ENCODE results near the gene LCORL. TPM values are rescaled to one million over a fixed set of nuclear protein-coding genes. Genes with fewer than 3 reads are reported as not detected.

Gene LCORL
- total RNA-seq, 2 donors from 2014 or later, result 7.8 to 9.9 TPM

DNA sequence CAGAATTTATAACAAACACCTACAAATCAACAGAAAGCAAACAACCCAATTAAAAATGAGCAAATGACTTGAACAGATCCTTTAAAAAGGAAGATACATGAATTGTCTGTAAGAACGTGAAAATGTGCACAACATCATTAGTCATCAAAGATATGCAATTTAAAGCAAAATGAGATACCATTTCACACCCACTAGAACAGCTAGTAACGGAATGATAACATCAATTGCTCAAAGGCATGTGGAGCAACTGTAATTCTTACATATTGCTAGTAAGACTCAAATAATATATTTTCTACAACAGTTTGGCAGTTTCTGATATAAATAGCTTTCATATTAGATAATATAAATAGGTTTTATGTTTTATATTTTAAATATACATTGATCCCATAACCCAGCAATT, 82.5 kb downstream of the LCORL start:
- Histone ChIP-seq H3K36me3 (replicated peaks in 1 of 2; ENCODE audit: insufficient read depth in 1 of 2, low read depth in 2 of 2) (peaks cover 0 to 2% of the 10 kb centered on the region in 2 donors), H3K9me3 (no peaks in the 10 kb centered on the region), H3K4me3 (no peak overlapping the region), H3K27ac (no peak overlapping the region), H3K27me3 (no peaks in the 10 kb centered on the region), H3K4me1 (no peaks in the 10 kb centered on the region)
- intact Hi-C loops (cut with DNase I), result no loop called here
- 83 to 88% methylated on average over 2 of the region's 2 CpGs for WGBS, 2 donors
- TF ChIP-seq POLR2A (IDR thresholded peaks at IDR 0.05), result no peak
- TF ChIP-seq, protein P1, sequence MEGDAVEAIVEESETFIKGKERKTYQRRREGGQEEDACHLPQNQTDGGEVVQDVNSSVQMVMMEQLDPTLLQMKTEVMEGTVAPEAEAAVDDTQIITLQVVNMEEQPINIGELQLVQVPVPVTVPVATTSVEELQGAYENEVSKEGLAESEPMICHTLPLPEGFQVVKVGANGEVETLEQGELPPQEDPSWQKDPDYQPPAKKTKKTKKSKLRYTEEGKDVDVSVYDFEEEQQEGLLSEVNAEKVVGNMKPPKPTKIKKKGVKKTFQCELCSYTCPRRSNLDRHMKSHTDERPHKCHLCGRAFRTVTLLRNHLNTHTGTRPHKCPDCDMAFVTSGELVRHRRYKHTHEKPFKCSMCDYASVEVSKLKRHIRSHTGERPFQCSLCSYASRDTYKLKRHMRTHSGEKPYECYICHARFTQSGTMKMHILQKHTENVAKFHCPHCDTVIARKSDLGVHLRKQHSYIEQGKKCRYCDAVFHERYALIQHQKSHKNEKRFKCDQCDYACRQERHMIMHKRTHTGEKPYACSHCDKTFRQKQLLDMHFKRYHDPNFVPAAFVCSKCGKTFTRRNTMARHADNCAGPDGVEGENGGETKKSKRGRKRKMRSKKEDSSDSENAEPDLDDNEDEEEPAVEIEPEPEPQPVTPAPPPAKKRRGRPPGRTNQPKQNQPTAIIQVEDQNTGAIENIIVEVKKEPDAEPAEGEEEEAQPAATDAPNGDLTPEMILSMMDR (IDR thresholded peaks at IDR 0.05), result no peak
- ATAC-seq (no peak), DNase-seq (no peak)

GRCh38 chr4:17934286-17934685, 87.3 kb downstream of the LCORL start:
- DNase-seq (no peak), ATAC-seq (no peak)
- no peak for TF ChIP-seq POLR2A (IDR thresholded peaks at IDR 0.05)
- TF ChIP-seq, protein P1 (IDR thresholded peaks at IDR 0.05), result peak in 1 of 7 experiments; percentile 11
- H3K4me1 ChIP-seq, result no peaks in the 10 kb centered on the region
- H3K27me3 ChIP-seq, result no peaks in the 10 kb centered on the region
- H3K4me3 ChIP-seq, result no peak overlapping the region
- peaks cover 0 to 2% of the 10 kb centered on the region in 2 donors for H3K36me3 ChIP-seq (replicated peaks in 1 of 2; ENCODE audit: insufficient read depth in 1 of 2, low read depth in 2 of 2)
- no peak overlapping the region for H3K27ac ChIP-seq
- H3K9me3 ChIP-seq, result peaks cover 0 to 4% (median 0%) of the 10 kb centered on the region in 3 donors
- intact Hi-C loops (cut with DNase I), result no loop called here

- Histone ChIP-seq H3K36me3 (replicated peaks in 1 of 2; ENCODE audit: insufficient read depth in 1 of 2, low read depth in 2 of 2) (peaks cover 0 to 2% of the 10 kb centered on the region in 2 donors), H3K27me3 (no peaks in the 10 kb centered on the region), H3K4me1 (no peaks in the 10 kb centered on the region), H3K4me3 (no peak overlapping the region), H3K9me3 (peaks cover 0 to 7% (median 0%) of the 10 kb centered on the region in 3 donors), H3K27ac (no peak overlapping the region)
- ATAC-seq (no peak), DNase-seq (no peak)
- intact Hi-C loops (cut with DNase I), result no loop called here
- no peak for TF ChIP-seq POLR2A (IDR thresholded peaks at IDR 0.05)
- TF ChIP-seq, protein P1 (IDR thresholded peaks at IDR 0.05), result no peak
These were observed 88.4 kb downstream of the LCORL start for GRCh38 chr4:17933126-17933525.

DNA sequence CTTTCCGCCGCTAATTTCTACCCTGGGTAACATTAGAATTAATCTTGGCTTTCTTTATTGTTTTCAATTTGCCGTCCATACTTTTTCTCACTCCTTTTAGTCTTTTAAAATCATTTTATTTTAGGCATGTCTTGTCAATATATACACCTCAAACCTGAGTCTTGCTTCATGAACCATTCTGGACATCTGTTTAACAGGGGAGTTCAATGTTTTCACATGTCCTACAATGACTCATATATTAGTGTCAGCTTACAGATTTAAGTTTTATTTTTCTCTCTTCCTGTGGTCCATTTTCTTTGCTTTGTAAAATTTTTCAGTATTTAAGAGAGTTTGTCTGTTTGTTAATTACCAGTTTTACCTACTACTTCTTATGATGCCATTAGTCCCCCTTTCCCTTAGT, 89.5 kb downstream of the LCORL start:
- Histone ChIP-seq H3K27me3 (no peaks in the 10 kb centered on the region), H3K4me1 (no peaks in the 10 kb centered on the region), H3K4me3 (no peak overlapping the region), H3K27ac (no peak overlapping the region), H3K36me3 (replicated peaks in 1 of 2; ENCODE audit: insufficient read depth in 1 of 2, low read depth in 2 of 2) (peaks cover 0 to 2% of the 10 kb centered on the region in 2 donors), H3K9me3 (peaks cover 0 to 7% (median 0%) of the 10 kb centered on the region in 3 donors)
- TF ChIP-seq, protein P1 (IDR thresholded peaks at IDR 0.05), result no peak
- TF ChIP-seq POLR2A (IDR thresholded peaks at IDR 0.05), result no peak
- DNase-seq (no peak), ATAC-seq (no peak)
- 91 to 92% methylated on average over 3 of the region's 3 CpGs for WGBS, 2 donors
- intact Hi-C loops (cut with DNase I), result no loop called here

GRCh38 chr4:17930256-17930655, 91.3 kb downstream of the LCORL start:
- WGBS, 2 donors, result 90 to 94% methylated on average over 3 of the region's 3 CpGs
- intact Hi-C loops (cut with DNase I), result no loop called here

More at GRCh38 chr4:17930256-17930655, 91.3 kb downstream of the LCORL start:
- Histone ChIP-seq H3K27me3 (no peaks in the 10 kb centered on the region), H3K4me1 (no peaks in the 10 kb centered on the region), H3K9me3 (peaks cover 0 to 7% (median 0%) of the 10 kb centered on the region in 3 donors), H3K27ac (no peak overlapping the region), H3K36me3 (replicated peaks in 1 of 2; ENCODE audit: insufficient read depth in 1 of 2, low read depth in 2 of 2) (peaks cover 0 to 2% of the 10 kb centered on the region in 2 donors), H3K4me3 (no peak overlapping the region)
- TF ChIP-seq POLR2A (IDR thresholded peaks at IDR 0.05), result no peak
- TF ChIP-seq, protein P1 (IDR thresholded peaks at IDR 0.05), result no peak
- ATAC-seq (no peak), DNase-seq (no peak)

Data from body of pancreas (tissue), 4 donors.